Fibroblast of villous mesenchyme (primary cell): ENCODE data around the gene STAM. TPM values are rescaled to one million over a fixed set of nuclear protein-coding genes. Genes with fewer than 3 reads are reported as not detected.

Source experiments
- DNase-seq: peaks from one replicate; pipeline ENCODE4 v3.0.0-alpha.2; 2010; ENCODE audit warnings: low read depth
- H3K4me3 ChIP-seq: 2 replicates; pipeline ENCODE4 v1.5.1; 2011; ENCODE audit warnings: low read depth, mild to moderate bottlenecking, low read length
- total RNA-seq: library from RNA; depleted of rRNA; stranded (reverse); fragments of >200 nt; gene quantifications from 2 replicates; pipeline ENCODE4 v1.2.3, GENCODE V29; 2012
- TF ChIP-seq, protein P1 (sequence below): IDR thresholded peaks from 2 replicates; pipeline ENCODE4 v1.5.1; 2012; ENCODE audit warnings: low read depth, mild to moderate bottlenecking, low read length; ENCODE audit not compliant: insufficient read depth

The STAM gene
- 38.0 and 46.6 TPM in 2 replicates for total RNA-seq

GRCh38 chr10:17643755-17644484 is at the start of gene STAM:
STAM (plus strand) TSS chr10:17644151; CDS start chr10:17644340, 189 bp downstream.
- TF ChIP-seq, protein P1, sequence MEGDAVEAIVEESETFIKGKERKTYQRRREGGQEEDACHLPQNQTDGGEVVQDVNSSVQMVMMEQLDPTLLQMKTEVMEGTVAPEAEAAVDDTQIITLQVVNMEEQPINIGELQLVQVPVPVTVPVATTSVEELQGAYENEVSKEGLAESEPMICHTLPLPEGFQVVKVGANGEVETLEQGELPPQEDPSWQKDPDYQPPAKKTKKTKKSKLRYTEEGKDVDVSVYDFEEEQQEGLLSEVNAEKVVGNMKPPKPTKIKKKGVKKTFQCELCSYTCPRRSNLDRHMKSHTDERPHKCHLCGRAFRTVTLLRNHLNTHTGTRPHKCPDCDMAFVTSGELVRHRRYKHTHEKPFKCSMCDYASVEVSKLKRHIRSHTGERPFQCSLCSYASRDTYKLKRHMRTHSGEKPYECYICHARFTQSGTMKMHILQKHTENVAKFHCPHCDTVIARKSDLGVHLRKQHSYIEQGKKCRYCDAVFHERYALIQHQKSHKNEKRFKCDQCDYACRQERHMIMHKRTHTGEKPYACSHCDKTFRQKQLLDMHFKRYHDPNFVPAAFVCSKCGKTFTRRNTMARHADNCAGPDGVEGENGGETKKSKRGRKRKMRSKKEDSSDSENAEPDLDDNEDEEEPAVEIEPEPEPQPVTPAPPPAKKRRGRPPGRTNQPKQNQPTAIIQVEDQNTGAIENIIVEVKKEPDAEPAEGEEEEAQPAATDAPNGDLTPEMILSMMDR, result no peak
- peak; percentile 96 for DNase-seq
- H3K4me3 ChIP-seq, result peak within 1 kb of the TSS; percentile 97

- H3K4me3 ChIP-seq, result no peak overlapping the region
- TF ChIP-seq, protein P1, result no peak
- DNase-seq, result no peak
Observed at GRCh38 chr10:17597386-17597785, 46.6 kb upstream of the STAM start.

DNA sequence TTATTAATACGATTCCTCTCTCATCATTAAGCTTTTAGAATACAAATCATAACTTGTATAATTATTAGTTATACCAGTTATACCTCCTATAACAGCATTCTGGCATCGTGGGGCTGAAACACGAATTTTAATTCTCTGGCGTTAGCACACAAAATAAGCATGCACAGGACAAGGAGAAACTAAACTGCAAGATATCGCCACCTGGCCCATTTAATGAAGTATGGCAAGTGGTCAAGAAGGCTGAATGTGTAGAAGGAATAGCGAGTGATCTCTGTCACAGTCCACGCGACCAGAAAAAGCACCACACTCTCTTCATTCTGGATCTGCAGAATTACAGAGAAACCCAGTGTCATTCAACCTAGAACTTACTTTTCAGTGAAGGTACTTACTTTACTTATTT is 44.9 kb upstream of the STAM start:
- TF ChIP-seq, protein P1, result peak; percentile 49
- peak; percentile 36 for DNase-seq
- no peak overlapping the region for H3K4me3 ChIP-seq

DNA sequence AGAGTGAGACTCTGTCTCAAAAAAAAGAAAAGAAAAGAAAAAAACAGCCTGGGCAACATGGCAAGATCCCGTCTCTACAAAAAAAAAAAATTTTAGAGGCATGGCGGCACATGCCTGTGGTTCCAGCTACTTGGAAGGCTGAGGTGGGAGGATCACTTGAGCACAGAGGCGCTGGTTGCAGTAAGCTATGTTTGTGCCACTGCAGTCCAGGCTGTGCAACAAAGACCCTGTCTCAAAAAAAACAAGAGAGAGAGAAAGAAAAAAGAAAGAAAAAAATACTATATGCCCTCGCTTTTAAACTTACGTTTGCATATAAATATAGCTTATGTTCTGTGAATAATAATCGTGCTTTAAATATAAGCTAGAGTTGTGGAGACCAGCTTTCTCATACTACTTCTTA is 38.0 kb upstream of the STAM start:
- TF ChIP-seq, protein P1, result no peak
- H3K4me3 ChIP-seq, result no peak overlapping the region
- DNase-seq, result no peak

DNA sequence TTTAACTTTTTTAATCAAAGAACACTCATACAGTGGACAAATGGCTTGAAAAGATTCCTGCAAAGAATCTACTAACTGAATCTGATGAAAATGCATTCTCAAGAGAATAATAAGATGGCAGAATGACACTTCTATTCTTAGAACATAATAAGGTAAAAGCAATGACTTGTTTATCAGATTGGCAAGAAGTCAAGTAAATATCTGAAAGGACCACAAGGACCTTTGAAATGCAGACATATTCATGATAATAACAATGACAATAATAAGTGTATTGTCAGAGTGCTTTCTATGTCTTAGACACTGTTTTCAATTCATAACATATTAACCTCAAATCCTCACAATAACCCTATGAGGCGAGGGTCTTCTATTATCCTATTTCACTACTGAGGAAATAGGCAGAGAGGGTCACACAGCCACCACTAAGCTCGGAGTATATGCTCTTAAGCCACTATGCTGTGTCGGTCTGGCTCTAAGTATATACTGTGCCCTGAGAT is 37.4 kb upstream of the STAM start:
- no peak for DNase-seq
- TF ChIP-seq, protein P1, result no peak
- H3K4me3 ChIP-seq, result no peak overlapping the region

- H3K4me3 ChIP-seq, result no peak overlapping the region
- TF ChIP-seq, protein P1, result no peak
- no peak for DNase-seq
Observed at GRCh38 chr10:17607060-17607459, 36.9 kb upstream of the STAM start.
